GM20000 (cell line): ENCODE measurements around the gene CPT1B.

Experiments used
- DNase-seq: peaks from one replicate; pipeline ENCODE4 v3.0.0; 2012; ENCODE audit warnings: low spot score
- CTCF ChIP-seq: IDR thresholded peaks from 2 replicates; pipeline ENCODE4 v1.5.1; 2012; ENCODE audit warnings: mild to moderate bottlenecking, control low read depth; ENCODE audit errors: extremely low read depth, missing control alignments

Gene CPT1B

GRCh38 chr22:50607659-50608020 is 29.4 kb upstream of the CPT1B start:
- no peak for TF ChIP-seq CTCF

GRCh38 chr22:50606946-50607658 is 28.9 kb upstream of the CPT1B start:
- TF ChIP-seq CTCF = no peak
- DNase-seq = no peak

More at GRCh38 chr22:50607659-50608020, 29.4 kb upstream of the CPT1B start:
- no peak for DNase-seq

GRCh38 chr22:50606165-50606945 is 28.1 kb upstream of the CPT1B start:
- TF ChIP-seq CTCF = no peak
- peak; percentile 45 for DNase-seq

- peak; percentile 33 for DNase-seq
- TF ChIP-seq CTCF = no peak
These were observed 27.4 kb upstream of the CPT1B start for GRCh38 chr22:50605613-50606074.

- peak; percentile 51 for DNase-seq
- no peak for TF ChIP-seq CTCF
These were observed 26.9 kb upstream of the CPT1B start for GRCh38 chr22:50605002-50605612.

- no peak for TF ChIP-seq CTCF
- DNase-seq = peak; percentile 36
These were observed 26.2 kb upstream of the CPT1B start for GRCh38 chr22:50604256-50605001.
